ENCODE data around the gene ZDHHC13. TPM values are rescaled to one million over a fixed set of nuclear protein-coding genes. Genes with fewer than 3 reads are reported as not detected.

ZDHHC13 gene
- total and polyA plus RNA-seq, 2 of the 4 experiments (the other 2 are of a cell fraction), result 7.2 to 15.1 TPM

GRCh38 chr11:19176629-19177186 is 59.7 kb downstream of the ZDHHC13 start:
- dilution Hi-C loops (cut with HindIII; ENCODE audit: low sequenced_read_pairs, unreplicated experiment), result no loop called here
- in situ Hi-C loops (cut with MboI; ENCODE audit: low sequenced_read_pairs), result no loop called here
- no peak overlapping the region for H2BK20ac ChIP-seq (ENCODE audit: low read depth, low read length)
- H3K4ac ChIP-seq (ENCODE audit: low read depth, low read length), result no peak overlapping the region
- H3K9me1 ChIP-seq (ENCODE audit: insufficient read depth, low read length), result 0 out of 2 replicates have a peak, but pooled peaks cover 1% of the 10 kb centered on the region
- ATAC-seq (ENCODE audit: low read depth) (no peak), DNase-seq (no peak)
- no peak overlapping the region for H3K9ac ChIP-seq (ENCODE audit: low read depth, low read length)
- H3K9me3 ChIP-seq (ENCODE audit: control insufficient read depth, insufficient read depth, low read length), result no peaks in the 10 kb centered on the region
- no peak overlapping the region for H2AK5ac ChIP-seq (ENCODE audit: low read depth, low read length)
- H4K5ac ChIP-seq (ENCODE audit: low read depth, low read length), result no peak overlapping the region
- no peak overlapping the region for H3K4me3 ChIP-seq (ENCODE audit: insufficient read depth, low read depth, low read length)
- H3K56ac ChIP-seq (ENCODE audit: extremely low read depth, insufficient read depth, low read length), result no peak overlapping the region
- no CpG with 5 or more reads among the region's 2 CpGs for WGBS, 2 experiments (ENCODE audit: extremely low coverage in 2 of 2, insufficient read length in 1 of 2)
- H4K8ac ChIP-seq (ENCODE audit: low read depth in 2 of 2, low read length in 2 of 2), result no peak overlapping the region
- no peak overlapping the region for H4K91ac ChIP-seq (ENCODE audit: insufficient read depth, low read depth, low read length)
- intact Hi-C loops (cut with micrococcal nuclease), result no loop called here
- CTCF ChIA-PET, result no interaction called here
- no peak overlapping the region for H2AK9ac ChIP-seq (replicated peaks; ENCODE audit: low read depth, low read length, poor library complexity)
- BruUV-seq (replicated peaks), result no TSS peak
- no peak overlapping the region for H3K27ac ChIP-seq (ENCODE audit: insufficient read depth, low read length)
- no peak overlapping the region for H2AFZ ChIP-seq (replicated peaks; ENCODE audit: low read length, poor library complexity)
- POLR2A ChIA-PET (ENCODE audit: unreplicated experiment), result no interaction called here
- H3K18ac ChIP-seq (ENCODE audit: low read depth, low read length), result no peak overlapping the region
- H3K4me2 ChIP-seq (ENCODE audit: low read depth, low read length), result no peak overlapping the region
- no peak overlapping the region for H2BK120ac ChIP-seq (ENCODE audit: low read depth, low read length)
- no peaks in the 10 kb centered on the region for H3K27me3 ChIP-seq (ENCODE audit: control insufficient read depth, insufficient read depth, low read length)
- no peak overlapping the region for H3K23ac ChIP-seq (ENCODE audit: low read depth, low read length)
- H4K20me1 ChIP-seq (ENCODE audit: insufficient read depth, low read length), result no peaks in the 10 kb centered on the region
- H2BK5ac ChIP-seq (ENCODE audit: low read depth, low read length, poor library complexity, severe bottlenecking), result no peak overlapping the region
- no peak overlapping the region for H3K14ac ChIP-seq (replicated peaks; ENCODE audit: low read depth, low read length)
- peaks cover 13% of the 10 kb centered on the region for H3K36me3 ChIP-seq (ENCODE audit: control insufficient read depth, insufficient read depth, low read length)
- H3K4me1 ChIP-seq (ENCODE audit: control insufficient read depth, insufficient read depth, low read length), result no peaks in the 10 kb centered on the region
- TF ChIP-seq, protein P1, sequence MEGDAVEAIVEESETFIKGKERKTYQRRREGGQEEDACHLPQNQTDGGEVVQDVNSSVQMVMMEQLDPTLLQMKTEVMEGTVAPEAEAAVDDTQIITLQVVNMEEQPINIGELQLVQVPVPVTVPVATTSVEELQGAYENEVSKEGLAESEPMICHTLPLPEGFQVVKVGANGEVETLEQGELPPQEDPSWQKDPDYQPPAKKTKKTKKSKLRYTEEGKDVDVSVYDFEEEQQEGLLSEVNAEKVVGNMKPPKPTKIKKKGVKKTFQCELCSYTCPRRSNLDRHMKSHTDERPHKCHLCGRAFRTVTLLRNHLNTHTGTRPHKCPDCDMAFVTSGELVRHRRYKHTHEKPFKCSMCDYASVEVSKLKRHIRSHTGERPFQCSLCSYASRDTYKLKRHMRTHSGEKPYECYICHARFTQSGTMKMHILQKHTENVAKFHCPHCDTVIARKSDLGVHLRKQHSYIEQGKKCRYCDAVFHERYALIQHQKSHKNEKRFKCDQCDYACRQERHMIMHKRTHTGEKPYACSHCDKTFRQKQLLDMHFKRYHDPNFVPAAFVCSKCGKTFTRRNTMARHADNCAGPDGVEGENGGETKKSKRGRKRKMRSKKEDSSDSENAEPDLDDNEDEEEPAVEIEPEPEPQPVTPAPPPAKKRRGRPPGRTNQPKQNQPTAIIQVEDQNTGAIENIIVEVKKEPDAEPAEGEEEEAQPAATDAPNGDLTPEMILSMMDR (conservative IDR thresholded peaks at IDR 0.05; ENCODE audit: low read depth, low read length), result no peak
- TF ChIP-seq RFX5 (IDR thresholded peaks at IDR 0.05; ENCODE audit: low read depth, low read length), result no peak
- TF ChIP-seq, protein P2, sequence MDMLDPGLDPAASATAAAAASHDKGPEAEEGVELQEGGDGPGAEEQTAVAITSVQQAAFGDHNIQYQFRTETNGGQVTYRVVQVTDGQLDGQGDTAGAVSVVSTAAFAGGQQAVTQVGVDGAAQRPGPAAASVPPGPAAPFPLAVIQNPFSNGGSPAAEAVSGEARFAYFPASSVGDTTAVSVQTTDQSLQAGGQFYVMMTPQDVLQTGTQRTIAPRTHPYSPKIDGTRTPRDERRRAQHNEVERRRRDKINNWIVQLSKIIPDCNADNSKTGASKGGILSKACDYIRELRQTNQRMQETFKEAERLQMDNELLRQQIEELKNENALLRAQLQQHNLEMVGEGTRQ (IDR thresholded peaks at IDR 0.05; ENCODE audit: low read depth, low read length), result no peak
- no peak for TF ChIP-seq CEBPB (IDR thresholded peaks at IDR 0.05; ENCODE audit: low read depth, low read length)
- no peak for TF ChIP-seq NFE2L2 (IDR thresholded peaks at IDR 0.05; ENCODE audit: low read depth, low read length)
- no peak for TF ChIP-seq SMC3 (IDR thresholded peaks at IDR 0.05; ENCODE audit: low read depth, low read length)
- no peak for TF ChIP-seq MXI1 (IDR thresholded peaks at IDR 0.05; ENCODE audit: borderline replicate concordance, low read depth, low read length)
- no peak for TF ChIP-seq MAZ (IDR thresholded peaks at IDR 0.05; ENCODE audit: borderline replicate concordance, low read depth, low read length)
- TF ChIP-seq MAFK (IDR thresholded peaks at IDR 0.05; ENCODE audit: low read depth, low read length), result no peak
- no peak for TF ChIP-seq RAD21 (IDR thresholded peaks at IDR 0.05; ENCODE audit: low read length)
- TF ChIP-seq, protein P3, sequence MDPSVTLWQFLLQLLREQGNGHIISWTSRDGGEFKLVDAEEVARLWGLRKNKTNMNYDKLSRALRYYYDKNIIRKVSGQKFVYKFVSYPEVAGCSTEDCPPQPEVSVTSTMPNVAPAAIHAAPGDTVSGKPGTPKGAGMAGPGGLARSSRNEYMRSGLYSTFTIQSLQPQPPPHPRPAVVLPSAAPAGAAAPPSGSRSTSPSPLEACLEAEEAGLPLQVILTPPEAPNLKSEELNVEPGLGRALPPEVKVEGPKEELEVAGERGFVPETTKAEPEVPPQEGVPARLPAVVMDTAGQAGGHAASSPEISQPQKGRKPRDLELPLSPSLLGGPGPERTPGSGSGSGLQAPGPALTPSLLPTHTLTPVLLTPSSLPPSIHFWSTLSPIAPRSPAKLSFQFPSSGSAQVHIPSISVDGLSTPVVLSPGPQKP (IDR thresholded peaks at IDR 0.05; ENCODE audit: borderline replicate concordance, low read depth, low read length), result no peak
- TF ChIP-seq RCOR1 (IDR thresholded peaks at IDR 0.05; ENCODE audit: insufficient replicate concordance, low read length), result no peak
- no peak for TF ChIP-seq FOS (IDR thresholded peaks at IDR 0.05; ENCODE audit: low read depth, low read length)
- no peak for TF ChIP-seq POLR2A (IDR thresholded peaks at IDR 0.05; ENCODE audit: low read depth, low read length)
- H2BK15ac ChIP-seq (ENCODE audit: low read depth, low read length), result no peak overlapping the region
- H3K79me1 ChIP-seq (ENCODE audit: low read depth in 1 of 2, low read length in 2 of 2), result no peaks in the 10 kb centered on the region
